ENCODE data around the gene FASTKD3. TPM values are rescaled to one million over a fixed set of nuclear protein-coding genes. Genes with fewer than 3 reads are reported as not detected.

Gene FASTKD3
- total and polyA plus RNA-seq, 10 of the 15 experiments (the other 5 are each of a cell fraction or from before 2014, with no cell fraction given), result 12.1 to 59.6 (median 25.3) TPM

GRCh38 chr5:7848296-7848695, 20.5 kb downstream of the FASTKD3 start (continued):
- no peak for TF ChIP-seq TBL1XR1 (IDR thresholded peaks at IDR 0.05; ENCODE audit: low read depth, low read length)
- TF ChIP-seq ZNF592 (IDR thresholded peaks at IDR 0.05), result no peak
- no peak for TF ChIP-seq SMARCA5 (IDR thresholded peaks at IDR 0.05)
- TF ChIP-seq JUNB (IDR thresholded peaks at IDR 0.05), result no peak

- 12% methylated on average over 5 of the region's 5 CpGs for WGBS (ENCODE audit: insufficient coverage, insufficient replicate concordance, low lambda C conversion rate, missing lambda C conversion rate)
Observed at GRCh38 chr5:7846327-7846726, 22.5 kb downstream of the FASTKD3 start.

More at GRCh38 chr5:7846327-7846726, 22.5 kb downstream of the FASTKD3 start:
- Histone ChIP-seq H3K36me3 (ENCODE audit: control insufficient read depth in 2 of 2, insufficient read depth in 2 of 2, low read length in 1 of 2) (no peaks in the 10 kb centered on the region), H3K27me3 (replicated peaks in 1 of 2; ENCODE audit: control insufficient read depth in 2 of 2, insufficient read depth in 2 of 2, low read length in 1 of 2) (peaks cover 4 to 9% of the 10 kb centered on the region in 2 experiments; a peak in 3 of 4 replicates), H4K20me1 (ENCODE audit: control insufficient read depth, insufficient read depth) (no peaks in the 10 kb centered on the region), H3K9me3 (replicated peaks; ENCODE audit: control insufficient read depth, insufficient read depth, low read length) (no peaks in the 10 kb centered on the region; the same call in 2 of the 3 replicates), H2AFZ (ENCODE audit: control insufficient read depth, low read depth, low read length) (no peak overlapping the region), H3K4me1 (ENCODE audit: control insufficient read depth, insufficient read depth, low read length) (no peaks in the 10 kb centered on the region), H3K9ac (ENCODE audit: control insufficient read depth, insufficient read depth, low read length) (no peak overlapping the region), H3K4me2 (ENCODE audit: control insufficient read depth, insufficient read depth) (no peak overlapping the region), H3K79me2 (ENCODE audit: control insufficient read depth, insufficient read depth, low read length) (no peaks in the 10 kb centered on the region), H3K27ac (ENCODE audit: control insufficient read depth, insufficient read depth) (no peak overlapping the region), H3K4me3 (no peak overlapping the region)
- in situ Hi-C loops (cut with MboI) (no loop called here), intact Hi-C loops (cut with micrococcal nuclease; ENCODE audit: unreplicated experiment) (no loop called here)
- TF ChIP-seq ATF2 (IDR thresholded peaks at IDR 0.05; ENCODE audit: low read length) (no peak), ZNF217 (IDR thresholded peaks at IDR 0.05) (no peak), TAF1 (IDR thresholded peaks at IDR 0.05; ENCODE audit: borderline replicate concordance, low read depth, low read length) (no peak), RAD51 (IDR thresholded peaks at IDR 0.05) (no peak), BCL3 (IDR thresholded peaks at IDR 0.05; ENCODE audit: borderline replicate concordance, insufficient read depth, low read depth, low read length, poor library complexity, severe bottlenecking) (no peak)
- ChIA-PET RAD21 (ENCODE audit: unreplicated experiment) (no interaction called here), CTCF (interaction anchor here (1.1 to 1.3 kb wide), 2 partner anchors 12 to 100 kb away, joined by 3 read pairs; no protein-coding TSS in a partner anchor), SMC1A (ENCODE audit: uncharacterized antibody, unreplicated experiment) (interaction anchor here (1.1 kb wide), 1 partner anchor 9 kb away, joined by 3 read pairs; no protein-coding TSS in a partner anchor), POLR2A (no interaction called here)
- DNase-seq (ENCODE audit: low read depth, low spot score) (no peak), ATAC-seq (no peak), FAIRE-seq (no peak)
- no TSS peak for BruUV-seq (replicated peaks)
